GM18870 (cell line): ENCODE data around the gene NDUFS3.
"Not testable (repeated sequence)": the region's sequence is repeated elsewhere in the genome, so short reads cannot be mapped to it uniquely, and the experiment has no call there.

Experiments
- ATAC-seq: cut with Tn5 transposase; IDR thresholded peaks from one replicate; pipeline ENCODE4 v1.9.1; 2021; ENCODE audit warnings: moderate library complexity; ENCODE audit not compliant: unreplicated experiment

NDUFS3 gene

DNA sequence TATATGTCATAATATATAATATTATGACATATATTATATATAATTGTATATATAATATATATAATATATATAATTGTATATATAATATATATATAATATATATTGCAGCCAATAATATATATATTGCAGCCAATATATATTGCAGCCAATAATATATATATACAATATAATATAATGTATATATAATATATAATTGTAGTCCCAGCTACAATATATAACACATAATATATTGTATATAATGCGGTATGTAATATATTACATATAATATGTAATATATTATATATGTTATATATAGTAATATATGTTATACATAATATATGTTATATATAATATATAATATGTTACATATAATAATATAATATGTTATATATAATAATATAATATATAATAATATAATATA is 20.2 kb upstream of the NDUFS3 start:
- no peak for ATAC-seq

DNA sequence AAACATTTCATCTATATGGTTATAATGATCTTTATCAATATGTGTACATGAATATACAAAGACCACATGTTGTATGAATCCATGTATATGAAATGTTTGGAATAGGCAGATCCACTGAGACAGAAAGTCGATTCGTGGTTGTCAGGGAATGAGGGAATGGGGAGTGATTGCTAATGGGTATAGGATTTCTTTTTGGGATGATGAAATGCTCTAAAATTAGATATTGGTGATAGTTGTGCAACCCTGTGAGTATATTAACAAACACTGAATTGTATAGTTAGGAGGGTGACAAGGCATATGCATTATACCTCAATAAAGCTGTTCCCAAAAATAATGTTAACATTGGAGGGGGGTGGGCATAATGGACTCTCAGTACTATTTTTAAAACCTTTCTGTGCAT is 18.4 kb upstream of the NDUFS3 start:
- no peak for ATAC-seq

DNA sequence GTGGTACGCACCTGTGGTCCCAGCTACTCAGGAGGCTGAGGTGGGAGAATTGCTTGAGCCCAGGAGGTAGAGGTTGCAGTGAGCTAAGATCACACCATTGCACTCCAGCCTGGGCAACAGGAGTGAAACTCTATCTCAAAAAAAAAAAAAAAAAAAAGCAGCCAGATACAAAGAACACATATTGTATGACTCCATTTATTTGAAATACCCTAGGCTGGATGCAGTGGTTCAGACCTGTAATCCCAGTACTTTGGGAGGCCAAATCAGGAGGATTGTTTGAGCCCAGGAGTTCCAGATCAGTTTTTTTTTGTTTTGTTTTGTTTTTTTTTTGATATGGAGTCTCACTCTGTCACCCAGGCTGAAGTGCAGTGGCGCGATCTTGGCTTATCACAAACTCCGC is 16.5 kb upstream of the NDUFS3 start:
- ATAC-seq = not testable (repeated sequence)

DNA sequence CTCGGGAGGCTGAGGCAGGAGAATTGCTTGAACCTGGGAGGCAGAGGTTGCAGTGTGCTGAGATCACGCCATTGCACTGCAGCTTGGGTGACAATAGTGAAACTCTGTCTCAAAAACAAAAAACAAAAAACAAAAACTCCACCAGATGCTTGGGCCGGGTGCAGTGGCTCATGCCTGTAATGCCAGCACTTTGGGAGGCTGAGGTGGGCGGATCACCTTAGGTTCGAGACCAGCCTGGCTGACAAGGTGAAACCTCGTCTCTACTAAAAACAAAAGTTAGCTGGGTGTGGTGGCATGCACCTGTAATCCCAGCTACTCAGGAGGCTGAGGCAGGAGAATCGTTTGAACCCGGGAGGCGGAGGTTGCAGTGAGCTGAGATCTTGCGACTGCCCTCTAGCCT is 14.5 kb upstream of the NDUFS3 start:
- not testable (repeated sequence) for ATAC-seq

DNA sequence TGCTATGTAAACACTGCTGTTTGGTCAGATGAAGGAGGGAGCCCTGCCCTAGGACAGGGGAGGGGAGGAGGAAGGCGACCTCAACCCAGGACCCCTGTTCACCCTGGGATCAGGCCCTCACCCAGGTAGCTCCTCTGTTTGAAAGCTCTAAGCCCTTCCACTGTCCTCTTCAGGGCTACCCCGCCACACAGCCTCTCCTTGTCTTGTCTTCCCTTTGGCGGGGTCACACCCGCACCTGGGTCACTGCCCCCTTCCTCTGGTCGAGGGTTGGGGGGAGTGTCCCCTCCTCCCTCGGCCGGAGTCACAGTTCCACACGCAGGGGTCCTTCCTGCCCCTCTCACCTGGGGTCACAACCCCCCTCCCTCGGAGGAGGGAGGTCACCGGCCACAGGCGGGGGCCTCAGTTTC is 13.9 kb upstream of the NDUFS3 start:
- no peak for ATAC-seq

DNA sequence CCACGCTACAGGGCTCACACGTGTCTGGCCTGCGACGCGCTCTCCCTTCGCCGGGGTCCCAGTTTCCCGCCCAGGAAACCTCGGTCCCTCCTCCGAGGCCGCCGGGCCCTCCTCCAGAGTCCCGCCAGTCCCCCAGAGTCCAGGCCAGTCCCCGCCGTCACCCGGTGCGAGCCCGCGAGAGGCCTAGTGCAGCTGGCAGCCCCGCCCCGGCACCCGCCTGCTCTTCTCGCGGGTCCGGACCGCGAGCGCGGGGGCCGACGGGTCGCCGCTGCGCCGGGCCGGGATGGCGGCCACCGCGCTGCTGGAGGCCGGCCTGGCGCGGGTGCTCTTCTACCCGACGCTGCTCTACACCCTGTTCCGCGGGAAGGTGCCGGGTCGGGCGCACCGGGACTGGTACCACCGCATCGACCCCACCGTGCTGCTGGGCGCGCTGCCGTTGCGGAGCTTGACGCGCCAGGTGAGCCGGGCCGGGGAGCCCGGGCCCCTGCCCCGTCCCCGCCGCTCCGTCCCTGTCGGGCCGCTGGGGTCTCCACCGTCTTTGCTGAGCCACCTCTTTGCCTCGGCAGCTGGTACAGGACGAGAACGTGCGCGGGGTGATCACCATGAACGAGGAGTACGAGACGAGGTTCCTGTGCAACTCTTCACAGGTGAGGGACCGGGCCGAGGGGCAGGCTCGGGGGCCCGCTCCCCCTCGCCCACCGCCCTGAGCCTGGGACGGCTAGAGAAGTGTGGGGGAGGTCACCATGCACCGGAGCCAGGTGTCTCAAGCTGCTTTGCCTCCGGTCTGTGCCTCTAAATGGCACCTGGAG is 13.3 kb upstream of the NDUFS3 start, which contains the start of gene PTPMT1:
PTPMT1 (plus strand) TSS at position 260 of the 809 bp plus-strand sequence; CDS start at position 284, 24 bp downstream.
- ATAC-seq = no peak

DNA sequence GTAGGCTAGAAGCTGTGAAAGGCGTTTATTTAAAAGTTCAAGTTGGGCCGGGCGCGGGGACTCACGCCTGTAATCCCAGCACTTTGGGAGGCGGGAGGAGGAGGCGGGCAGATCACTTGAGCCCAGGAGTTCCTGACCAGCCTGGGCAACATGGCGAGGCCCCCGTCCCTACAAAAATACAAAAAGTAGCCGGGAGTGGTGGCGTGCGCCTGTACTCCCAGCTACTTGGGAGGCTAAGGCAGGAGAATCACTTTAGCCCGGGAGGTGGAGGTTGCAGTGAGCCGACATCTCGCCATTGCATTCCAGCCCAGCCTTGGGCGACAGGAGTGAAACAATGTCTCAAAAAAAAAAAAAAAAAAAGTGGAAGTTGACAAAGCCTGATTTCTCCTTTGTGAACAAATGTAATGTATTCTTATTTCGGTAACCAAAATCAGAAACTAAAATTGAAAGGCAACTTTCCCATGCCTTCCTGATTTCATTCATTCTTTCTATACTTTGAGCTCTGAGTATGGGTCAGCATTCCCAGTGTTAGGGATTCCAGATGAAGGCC is 12.7 kb upstream of the NDUFS3 start:
- ATAC-seq = no peak

DNA sequence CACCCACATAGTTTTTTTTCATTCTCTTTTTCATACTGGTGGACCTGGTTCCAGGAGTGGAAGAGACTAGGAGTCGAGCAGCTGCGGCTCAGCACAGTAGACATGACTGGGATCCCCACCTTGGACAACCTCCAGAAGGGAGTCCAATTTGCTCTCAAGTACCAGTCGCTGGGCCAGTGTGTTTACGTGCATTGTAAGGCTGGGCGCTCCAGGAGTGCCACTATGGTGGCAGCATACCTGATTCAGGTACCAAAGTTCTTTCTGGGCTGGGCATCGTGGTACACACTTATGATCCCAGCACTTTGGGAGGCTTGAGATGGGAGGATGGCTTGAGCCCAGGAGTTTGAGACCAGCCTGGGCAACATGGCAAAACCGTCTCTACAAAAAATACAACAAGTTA is 9.2 kb upstream of the NDUFS3 start:
- ATAC-seq = no peak

DNA sequence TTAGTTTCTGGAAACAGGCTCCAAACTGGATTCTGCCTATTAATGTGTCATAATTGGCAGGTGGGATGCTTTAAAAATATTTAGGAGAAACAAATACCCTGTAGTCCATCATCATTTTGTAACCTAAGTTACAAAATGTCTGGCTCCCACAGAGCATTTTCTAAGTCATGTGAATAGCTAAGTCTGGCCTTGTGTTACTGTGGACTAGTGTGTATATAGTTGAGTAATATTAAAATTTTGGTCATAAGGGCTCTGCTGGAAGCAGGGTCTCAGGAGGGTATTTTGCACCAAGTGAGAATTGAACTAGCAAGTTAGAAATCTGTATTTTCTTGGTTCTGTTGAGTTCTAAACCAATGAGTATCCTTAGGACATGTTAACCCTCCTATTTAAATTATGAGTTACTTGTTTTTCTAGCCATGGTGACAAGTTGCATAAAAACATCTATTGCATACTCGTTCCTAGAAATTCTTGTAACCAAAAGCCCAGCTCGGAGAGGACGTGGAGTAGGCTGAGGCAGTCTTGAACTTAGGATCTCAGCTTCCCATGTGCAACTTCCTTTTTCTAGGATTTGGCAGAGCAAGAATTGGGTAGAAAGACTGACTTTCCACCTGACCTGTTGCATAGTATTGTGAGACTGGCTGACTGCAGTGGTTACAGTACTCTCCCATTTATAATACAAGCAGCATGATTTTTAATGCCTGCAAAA is 8.1 kb upstream of the NDUFS3 start:
- ATAC-seq = no peak

DNA sequence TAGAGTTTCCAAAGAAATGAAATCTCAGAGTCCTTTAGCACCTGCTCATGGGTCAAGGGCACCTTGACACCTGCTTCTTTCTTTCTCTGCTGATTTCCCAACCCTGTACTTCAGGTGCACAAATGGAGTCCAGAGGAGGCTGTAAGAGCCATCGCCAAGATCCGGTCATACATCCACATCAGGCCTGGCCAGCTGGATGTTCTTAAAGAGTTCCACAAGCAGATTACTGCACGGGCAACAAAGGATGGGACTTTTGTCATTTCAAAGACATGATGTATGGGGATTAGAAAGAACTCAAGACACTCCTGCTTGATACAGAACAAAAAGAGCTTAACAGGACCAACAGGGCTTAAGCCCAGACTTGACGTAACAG is 7.5 kb upstream of the NDUFS3 start:
- no peak for ATAC-seq

DNA sequence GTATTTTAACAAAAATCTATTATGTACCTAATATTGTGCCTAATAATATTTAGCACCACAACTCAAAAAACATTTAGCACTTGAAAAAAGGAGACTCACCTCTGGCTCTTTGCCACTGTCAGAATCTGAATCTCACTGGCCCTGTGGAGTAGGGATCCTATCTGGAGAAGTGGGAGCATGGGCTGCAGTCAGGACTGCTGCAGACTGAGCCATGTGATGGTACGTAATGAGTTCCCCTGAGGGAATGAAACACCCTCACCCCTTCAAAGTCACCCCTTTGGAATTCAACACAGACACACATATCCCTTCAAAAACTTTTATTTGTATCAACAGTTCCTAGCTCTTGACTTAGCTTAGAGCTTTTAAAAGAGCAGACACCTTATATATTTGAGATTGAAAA is 7.0 kb upstream of the NDUFS3 start:
- no peak for ATAC-seq

DNA sequence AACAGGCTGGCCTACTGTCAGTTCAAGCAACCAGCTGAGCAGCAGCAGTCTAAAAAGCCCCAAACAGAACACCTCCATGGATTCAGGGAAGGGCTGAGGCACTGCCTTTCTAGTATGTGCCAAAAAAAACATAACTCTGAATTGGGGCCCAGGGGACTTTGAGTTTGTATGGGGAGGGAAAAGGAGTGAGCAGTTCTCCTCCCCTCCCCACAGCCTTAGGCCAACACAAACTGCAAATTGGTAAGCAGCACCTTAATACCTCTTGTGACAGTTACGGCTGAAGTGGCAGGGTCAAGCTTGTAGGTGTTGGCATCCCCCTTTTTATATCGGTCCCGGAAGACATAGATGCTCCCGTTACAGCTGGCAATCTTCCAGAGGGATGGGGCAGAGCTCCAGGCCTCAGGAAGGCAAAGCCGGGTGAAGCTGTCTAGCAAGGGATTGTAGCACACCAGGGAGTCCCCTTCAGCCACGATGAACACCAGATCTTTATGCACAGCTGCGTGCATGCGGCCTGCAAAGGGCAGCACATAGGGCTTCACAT is 6.1 kb upstream of the NDUFS3 start:
- ATAC-seq = no peak

DNA sequence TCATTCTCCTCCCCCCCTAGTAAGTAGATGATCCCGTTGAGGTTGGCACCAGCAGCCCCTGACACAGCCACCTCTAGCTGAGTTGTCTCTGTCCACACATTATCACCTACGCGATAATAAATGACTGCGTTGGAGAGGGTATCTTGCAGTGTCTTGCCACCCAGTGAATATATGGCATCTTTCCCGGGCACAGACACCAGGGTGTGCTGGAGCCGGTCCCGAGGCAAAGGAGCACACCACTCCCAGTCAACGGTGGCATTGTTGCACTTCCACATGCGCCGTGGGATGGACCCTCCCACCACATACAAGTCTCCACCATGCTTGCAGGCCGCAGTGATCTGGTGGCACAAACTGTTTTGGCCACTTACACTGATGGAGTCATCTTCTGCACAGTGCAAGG is 5.6 kb upstream of the NDUFS3 start:
- no peak for ATAC-seq

DNA sequence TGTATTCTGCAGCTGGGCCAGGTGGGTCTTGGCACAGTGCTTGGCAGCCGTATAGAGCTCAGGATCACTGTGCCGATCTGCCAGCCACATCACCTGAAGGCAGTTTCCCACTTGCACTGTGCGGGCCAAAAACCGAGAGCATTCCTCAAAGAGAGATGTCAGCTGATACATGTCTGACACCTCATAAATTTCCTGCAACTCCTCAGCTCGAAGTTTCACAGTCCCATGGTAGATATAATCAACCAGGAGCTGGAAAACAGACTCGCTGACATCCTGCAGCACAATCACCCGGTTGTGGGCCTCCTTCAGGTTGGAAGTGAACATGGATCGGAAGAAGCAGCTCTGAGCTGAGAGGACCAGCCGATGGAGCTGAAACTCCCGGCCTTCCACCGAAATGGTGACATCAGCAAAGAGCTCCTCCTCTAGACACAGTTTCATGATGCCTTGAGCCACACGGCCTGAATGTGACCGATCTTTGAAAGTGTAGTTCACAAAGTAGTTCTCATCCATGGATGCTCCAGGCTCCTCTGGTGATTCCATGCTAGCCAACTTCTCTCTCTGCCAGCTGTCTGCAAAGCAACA is 1.3 kb upstream of the NDUFS3 start:
- ATAC-seq = no peak

DNA sequence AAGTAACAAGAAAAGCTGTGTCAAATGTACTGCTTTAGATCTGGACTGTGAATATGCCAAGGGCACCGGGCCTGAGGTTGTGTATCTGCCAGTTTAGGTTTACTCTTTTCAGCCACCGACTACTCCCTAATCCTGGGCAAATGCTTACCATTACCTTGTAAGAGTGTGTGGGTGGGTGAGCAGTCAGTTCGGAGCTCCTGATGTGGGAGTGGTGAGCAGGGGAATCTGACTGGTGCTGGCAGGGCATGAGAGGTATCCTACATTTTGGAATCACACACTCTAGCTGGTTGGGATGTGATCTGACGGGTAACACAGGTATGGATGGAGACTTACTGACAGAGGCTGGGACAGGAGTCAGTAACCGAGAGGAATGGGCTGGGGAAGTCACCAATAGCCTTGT is 5.0 kb downstream of the NDUFS3 start:
- no peak for ATAC-seq

DNA sequence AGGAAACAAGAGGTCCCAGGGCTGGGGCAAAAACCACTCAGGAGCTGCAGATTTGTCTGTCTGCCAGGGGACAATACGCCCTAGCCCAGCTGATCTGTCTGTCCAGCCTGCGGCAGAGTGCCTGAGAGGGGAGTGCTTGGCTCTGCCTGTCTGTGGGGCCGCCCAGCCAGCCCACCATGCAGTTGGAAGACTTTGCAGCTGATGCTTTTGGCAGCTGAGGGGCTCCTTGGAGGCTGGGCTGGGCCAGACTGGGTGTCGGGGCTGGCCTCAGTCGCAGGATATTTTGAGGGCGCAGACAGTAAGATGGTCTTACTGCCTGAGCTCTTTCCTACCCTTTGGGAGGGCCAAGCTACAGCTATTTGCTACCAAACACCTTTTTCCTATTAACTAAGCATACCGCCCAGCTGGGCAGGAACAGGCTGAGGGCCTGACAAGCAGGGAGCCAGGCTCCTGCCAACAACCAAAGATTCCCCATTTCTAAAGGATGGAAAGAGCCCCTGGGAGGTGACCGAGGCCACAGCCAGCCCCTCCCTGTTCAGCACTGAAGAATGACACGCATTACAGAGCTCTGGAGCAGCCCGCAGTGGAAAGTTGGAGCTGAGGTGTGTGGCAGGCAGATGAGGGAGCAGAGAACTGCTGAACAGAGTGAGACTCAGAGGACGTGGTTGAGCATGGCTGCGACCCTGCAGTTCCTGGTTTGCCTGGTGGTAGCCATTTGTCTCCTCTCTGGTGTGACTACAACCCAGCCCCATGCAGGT is 7.4 kb downstream of the NDUFS3 start, which contains the start of gene FAM180B:
FAM180B (plus strand) TSS at position 581 of the 758 bp plus-strand sequence; CDS start at position 672, 91 bp downstream.
- ATAC-seq = no peak

DNA sequence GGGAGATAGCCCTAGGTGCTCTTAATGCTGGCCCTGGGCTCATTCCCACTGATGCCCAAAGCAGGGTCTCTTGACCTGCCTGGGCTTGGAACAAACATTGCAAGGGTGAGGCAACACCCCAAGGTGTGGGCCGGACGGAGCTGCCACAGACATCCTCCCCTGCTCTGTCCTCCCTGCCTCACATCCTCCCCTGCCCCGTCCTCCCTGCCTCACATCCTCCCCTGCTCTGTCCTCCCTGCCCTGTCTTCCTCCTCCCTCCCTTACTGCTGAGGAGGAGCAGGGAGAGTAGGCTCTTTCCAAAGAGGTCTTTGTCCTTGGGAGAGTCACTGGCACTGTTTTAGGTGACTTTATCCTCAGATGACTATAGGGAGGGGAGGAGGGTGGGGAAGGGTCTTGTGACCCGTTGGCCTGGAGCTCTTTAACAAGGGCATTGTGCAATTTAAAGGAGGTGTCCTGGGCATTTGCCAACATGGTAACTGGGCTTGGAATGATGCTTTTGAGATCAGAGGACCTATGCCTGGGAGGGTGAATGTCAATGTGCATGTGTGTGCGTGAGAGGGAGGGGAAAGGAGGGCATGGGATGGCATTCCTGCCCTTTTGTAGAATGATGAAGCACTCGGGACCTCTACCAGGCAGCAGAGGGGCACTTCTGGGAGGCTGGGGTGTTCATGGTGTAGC is 8.3 kb downstream of the NDUFS3 start:
- ATAC-seq = no peak

DNA sequence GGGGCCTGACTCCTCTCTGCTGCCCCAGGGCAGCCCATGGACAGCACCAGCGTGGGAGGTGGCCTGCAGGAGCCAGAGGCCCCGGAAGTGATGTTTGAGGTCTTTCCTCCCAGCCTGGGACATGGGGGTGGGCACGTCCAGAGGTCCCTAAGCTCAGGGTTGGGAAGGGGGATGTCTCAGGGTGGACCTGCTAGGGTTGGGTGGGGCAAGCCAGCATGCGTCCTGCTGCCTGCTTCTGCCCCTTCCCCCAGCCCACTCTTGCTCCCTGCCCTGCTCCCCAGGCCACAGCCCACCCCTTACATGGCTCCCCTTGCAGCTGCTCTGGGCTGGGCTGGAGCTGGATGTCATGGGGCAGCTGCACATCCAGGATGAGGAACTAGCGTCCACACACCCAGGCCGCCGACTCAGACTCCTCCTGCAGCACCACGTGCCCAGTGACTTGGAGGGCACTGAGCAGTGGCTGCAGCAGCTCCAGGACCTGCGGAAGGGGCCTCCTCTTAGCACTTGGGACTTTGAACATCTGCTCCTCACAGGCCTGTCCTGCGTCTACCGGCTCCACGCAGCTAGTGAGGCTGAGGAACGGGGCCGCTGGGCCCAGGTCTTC is 9.0 kb downstream of the NDUFS3 start:
- ATAC-seq = no peak

DNA sequence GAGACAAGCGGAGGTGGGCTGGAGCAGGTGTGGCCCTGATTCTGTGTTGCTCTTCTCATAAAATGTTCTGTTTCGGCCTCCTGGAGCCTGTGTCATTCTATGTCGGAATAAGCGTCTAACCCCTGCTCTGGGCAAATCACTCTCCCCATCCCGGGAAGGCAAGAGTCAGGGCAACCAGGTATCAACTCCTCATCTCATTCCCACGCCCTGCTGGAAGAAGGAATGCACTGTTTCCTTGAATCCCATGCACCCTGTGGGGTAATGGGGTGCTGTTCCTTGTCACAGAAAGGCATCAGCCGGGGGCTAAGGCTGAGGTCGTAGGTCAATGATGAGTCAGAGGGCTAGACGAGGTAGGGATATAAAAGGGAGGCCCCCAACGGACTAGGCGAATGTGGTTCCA is 10.2 kb downstream of the NDUFS3 start:
- no peak for ATAC-seq

DNA sequence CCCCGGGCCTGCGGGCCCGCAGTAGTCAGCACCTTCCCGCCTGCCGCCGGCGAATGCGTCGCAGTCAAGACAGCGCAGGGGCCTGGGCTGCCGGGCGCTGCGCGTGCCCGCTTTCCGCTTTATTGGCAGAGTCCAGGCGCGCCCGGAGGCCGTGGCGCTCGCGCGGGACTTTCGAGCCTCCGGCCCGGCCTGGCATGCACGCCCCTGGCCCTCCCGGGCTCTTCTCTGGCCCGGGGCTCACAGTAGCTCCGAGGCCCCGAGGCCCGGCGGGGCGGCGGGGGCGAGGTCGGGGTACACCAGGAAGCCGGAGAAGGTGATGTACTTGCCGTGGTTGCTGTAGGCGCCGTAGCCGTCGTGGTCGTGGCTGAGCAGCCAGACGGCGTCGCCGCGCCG is 10.7 kb downstream of the NDUFS3 start:
- no peak for ATAC-seq
